GM18519 (cell line): ENCODE measurements around the gene TTL.
"Not testable (repeated sequence)": the region's sequence is repeated elsewhere in the genome, so short reads cannot be mapped to it uniquely, and the experiment has no call there.

ENCODE experiments used
- ATAC-seq: cut with Tn5 transposase; IDR thresholded peaks from one replicate; pipeline ENCODE4 v1.9.1; 2021; ENCODE audit warnings: mild to moderate bottlenecking, moderate library complexity; ENCODE audit not compliant: unreplicated experiment, low FRiP score

Gene TTL

DNA sequence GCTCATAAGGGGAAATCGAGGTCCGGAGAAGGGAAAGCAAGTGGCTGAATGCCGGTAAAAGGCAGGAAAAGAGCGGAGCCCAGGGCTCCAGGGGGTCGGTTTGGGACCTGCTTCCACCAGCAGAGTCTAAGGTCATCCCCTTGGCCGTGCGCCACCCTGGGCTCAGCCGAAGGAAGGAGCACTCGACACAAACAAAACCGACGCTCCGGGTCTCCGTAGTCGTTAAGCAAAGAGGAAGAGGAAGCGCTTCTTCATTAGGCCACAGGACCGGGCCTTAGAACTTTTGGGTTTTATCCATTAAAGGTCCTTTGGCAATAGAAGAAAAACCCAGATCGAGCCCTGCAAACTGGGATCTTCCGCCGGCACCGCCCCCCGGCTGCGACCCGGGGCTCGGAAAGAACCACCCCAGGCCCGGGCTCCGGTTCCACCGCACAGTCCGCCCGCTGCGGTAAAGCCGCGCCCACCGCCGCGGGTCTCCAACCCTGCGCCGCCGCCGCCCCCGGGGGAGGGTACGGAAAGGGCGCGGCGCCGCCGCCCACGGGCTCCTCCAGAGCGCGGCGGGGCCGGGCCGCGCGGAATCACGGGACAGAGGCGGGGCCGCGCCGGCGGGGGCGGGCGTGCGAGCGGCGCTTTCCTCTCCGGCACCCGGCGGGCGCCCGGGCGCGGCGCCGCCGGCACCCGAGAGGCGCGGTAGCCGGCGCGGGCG lies at the start of gene TTL:
Gene TTL (plus strand): TSS at position 629 of the 706 bp plus-strand sequence. CDS start 189 bp downstream, outside the sequence.
- ATAC-seq, result peak; percentile 51

DNA sequence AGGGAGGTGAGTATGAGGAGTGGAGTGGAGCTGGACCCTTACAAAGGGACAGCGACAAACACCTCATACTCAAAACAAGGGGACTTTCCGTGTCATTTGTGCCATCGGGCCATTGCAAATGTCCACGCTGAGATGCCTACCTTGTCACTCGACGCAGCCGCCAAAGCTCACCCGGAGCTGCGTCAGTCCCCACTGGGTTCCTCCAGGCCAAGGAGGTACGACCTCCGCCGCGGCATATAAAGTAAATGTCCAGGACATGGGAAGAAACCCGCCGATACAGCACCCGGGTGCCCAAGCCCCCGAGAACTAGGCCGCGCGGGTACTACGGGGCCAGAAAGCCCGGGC lies 49.6 kb upstream of the TTL start:
- not testable (repeated sequence) for ATAC-seq

DNA sequence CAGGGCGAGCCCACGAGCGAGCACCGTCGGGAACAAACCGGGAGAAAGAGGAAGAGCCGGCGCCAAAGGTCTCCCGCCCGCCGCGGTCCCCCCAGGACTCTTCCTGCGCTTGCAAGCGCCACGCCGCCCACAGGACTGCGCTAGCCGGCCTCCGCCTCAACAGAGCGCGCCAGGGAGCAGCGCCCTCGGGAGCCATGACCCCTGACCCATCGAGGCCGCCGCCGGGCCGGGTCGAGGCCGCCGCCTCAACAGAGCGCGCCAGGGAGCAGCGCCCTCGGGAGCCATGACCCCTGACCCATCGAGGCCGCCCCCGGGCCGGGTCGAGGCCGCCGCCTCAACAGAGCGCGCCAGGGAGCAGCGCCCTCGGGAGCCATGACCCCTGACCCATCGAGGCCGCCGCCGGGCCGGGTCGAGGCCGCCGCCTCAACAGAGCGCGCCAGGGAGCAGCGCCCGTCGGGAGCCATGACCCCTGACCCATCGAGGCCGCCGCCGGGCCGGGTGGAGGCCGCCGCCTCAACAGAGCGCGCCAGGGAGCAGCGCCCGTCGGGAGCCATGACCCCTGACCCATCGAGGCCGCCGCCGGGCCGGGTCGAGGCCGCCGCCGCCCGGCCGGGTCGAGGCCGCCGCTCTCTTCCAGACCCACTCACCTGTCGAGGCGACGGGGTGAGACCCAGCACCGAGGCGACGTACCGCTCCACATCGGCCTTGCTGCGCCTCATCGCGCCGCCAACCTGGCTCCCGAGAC lies 49.0 kb upstream of the TTL start:
- ATAC-seq, result not testable (repeated sequence)

DNA sequence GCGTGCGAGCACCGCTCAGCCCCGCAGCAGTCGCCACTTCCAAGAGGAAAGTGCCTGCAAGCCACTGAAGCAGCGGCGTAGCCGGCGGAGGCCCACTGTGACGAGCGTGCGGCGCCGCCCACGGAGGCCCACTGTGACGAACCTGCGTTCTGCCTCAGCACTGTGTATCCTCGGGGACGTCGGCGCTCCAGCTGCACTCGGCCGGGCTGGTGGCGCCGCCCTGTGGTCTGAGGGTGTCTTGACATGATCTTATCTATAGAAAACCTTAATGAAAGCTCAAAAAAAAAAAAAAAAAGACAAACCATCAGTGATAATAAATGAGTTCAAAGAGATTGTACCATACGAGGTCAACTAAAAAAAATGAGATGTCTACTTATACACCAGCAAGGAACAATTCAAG lies 48.5 kb upstream of the TTL start, which contains the start of gene RGPD8:
Gene RGPD8 (minus strand): TSS at position 166 of the 400 bp plus-strand sequence. CDS start 192 bp downstream, outside the sequence.
- peak; percentile 95 for ATAC-seq

DNA sequence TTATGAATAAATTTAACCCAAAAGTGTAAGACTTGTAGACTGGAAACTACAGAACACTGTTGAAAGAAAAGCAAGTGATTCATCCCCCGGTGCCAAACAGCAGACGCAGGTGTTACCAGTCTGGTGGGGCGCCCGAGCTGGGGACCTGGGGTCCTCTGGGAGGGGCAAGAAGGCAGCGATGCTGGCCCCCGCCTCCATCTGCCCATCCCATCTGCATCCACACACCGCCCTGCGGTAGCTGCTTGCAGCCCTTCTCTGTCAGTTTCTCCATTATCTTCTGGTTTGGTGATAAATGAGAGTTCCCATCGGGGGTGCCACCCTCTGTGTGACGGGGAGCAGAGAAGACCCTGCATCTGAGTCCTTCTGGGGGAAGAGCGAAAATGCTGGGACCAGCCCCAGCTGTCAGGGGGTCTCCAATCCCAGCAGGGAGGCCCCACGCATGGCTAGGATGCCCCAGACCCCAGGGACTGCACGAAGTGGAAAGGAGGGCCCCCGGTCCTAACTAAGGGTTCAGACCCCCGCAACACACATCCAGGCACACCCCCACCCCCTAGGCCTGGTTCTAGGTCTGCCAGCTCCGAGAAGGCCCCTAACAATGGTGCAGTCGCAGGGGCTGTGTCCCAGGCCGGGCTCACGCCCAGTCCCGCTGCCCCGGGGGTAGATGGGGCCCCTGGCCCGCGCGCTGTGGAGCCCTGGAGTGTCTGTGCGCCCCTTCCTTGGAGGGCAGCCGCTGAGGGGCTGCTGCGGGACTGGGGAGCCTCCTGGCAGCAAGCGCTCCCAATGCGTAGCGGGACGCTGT lies 47.8 kb upstream of the TTL start:
- ATAC-seq, result no peak

DNA sequence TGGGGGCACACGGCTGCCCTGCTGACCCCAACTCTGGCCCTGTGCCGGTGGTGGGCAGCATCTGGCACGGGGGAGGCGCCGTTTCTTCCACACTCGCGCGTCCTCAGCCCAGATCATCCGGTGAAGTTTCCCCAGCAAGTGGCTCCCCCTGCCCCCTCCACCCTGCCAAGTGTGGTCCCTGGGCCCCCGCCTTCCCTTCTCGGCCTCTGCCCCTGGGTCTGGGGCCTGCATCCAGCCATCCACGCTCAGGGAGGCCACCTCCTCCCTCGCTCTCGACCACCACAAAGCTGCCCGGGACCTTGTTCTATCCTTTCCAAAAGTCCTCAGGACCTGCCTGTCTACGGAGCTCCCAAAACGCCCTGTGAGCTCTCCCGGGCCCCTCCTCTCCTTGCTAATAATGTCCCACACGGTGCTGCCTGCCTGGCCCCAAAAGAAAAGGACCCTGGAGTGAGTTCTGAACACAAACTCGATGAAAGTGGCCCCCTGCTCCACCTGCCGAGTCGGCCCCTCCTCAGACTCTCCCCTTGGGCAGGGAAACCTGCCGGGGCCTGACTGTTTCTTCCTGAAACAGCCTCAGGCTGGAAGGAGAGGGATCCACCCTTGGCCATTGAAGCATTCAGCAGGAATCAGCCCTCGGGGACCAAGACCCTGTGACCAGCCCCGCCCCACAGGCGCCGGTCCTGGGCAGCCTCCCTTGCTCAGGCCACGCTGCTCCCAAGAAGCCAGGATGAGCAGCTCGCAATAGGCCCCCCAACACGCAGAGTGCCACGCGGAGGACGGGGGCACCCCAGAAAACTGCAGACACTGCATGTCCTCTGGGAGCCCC lies 46.9 kb upstream of the TTL start:
- not testable (repeated sequence) for ATAC-seq

DNA sequence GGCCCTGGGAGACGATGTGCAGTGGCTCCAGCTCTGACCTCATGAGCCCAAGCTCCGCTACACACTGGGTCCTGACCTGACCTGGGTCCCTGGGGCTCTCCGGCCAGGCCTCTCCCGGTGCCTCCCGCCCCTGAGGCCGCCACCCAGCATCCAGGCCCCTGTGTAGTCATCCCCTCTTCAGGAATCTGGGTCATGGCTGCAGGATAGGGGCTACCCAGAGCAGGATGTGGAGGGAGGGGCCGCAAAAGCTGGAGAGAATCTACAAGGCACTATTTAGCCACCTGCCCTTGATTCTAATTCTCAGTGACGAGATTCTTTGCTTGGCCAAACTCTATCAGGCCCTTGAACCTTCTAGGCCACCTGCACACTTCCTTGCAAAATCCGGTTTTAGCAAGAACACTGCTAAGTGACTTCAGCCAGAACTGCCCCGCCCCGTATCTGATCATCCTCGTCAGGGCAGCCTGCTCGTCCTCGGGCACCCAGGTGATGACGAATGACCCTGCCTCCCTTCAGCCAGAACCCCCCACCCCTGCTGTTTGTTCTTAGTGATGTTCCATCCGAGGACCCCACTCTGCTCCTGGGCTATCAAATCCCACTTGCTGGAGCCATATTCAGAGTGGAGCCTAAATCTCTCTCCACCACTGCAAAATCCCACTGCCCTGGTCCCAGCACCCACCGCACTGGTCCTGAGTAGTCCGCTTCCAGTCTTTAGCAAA lies 46.1 kb upstream of the TTL start:
- ATAC-seq, result not testable (repeated sequence)

DNA sequence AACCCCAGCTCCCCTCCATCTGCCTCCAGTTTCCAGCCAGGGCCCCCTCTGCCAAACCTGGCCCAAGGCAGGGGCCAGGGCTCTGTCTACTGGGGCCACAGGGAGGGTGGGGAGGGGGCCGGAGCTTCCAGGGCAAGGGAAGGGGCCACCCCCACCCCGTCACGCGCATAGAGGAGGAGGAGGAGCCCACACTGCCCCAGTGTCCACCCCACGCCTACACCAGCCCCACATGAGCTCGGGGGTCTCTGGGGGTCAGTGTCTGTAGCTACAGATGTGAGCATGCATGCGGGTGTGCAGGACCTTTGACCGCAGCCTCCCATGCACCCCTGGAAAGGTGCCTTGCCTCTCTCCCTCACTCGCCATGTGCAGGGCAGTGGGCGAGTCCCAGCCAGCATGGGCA lies 45.0 kb upstream of the TTL start:
- not testable (repeated sequence) for ATAC-seq

DNA sequence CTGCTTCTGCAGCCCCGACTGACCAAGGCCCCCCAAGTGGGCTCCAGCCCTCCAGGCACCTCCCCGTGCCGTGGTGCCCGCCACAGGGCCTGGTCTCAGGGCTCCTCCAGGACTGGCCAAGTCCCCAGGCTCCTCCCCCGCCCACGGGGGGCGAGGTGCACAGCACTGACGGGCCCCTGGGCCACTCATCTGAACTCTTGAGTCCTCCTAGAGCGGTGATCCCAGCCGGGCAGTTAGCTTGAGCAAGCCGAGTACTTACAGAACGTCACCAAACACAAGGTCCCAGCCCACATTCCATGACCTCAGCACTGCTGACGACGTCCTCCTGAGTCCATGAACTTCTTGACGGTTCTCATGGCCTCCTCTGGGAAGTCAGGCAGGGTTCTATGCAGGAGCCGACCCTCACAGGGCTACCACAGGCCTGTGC lies 44.5 kb upstream of the TTL start:
- not testable (repeated sequence) for ATAC-seq

DNA sequence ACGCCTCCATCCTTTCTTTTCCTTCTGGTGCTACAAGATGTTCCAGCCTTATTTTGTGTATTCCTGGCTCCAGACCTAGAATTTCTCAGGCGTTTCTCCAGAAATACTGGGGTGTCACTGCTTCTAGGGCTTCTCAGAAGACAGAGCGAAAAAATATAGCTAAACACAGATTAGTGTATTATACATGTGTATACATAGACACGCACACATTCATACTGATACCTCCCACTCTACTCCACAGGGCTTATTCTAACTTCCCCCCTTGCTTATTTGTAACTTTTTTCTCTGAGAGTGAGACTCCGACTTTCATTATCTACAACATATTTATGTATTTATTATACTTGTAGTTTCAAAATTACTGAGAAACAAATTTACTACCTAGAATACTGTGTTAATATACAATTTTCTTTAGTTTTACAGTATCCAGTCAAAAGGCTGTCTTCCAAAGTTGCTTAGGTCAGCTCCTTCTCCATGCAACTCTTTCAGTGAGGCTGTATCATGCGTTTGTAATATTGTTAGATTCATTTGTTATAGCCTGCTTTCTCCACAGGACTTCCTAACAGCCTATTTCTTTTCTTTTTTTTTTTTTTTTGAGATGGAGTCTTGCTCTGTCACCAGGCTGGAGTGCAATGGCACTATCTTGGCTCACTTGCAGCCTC lies 43.2 kb upstream of the TTL start:
- ATAC-seq, result not testable (repeated sequence)

DNA sequence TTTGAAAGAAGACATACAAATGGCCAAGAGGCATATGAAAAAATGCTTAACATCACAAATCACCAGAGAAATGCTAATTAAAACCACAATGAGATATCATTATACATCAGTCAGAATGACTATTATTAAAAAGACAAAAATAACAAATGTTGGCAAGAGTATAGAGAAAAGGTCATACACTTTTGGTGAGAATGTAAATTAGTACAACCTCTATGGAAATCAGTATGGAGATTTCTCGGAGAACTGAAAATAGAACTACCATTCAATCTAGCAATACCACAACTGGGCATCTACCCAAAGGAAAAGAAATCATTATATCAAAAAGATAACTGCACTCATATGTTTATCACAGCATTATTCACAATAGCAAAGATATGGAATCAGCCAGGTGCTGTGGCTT lies 37.7 kb upstream of the TTL start:
- ATAC-seq, result not testable (repeated sequence)

DNA sequence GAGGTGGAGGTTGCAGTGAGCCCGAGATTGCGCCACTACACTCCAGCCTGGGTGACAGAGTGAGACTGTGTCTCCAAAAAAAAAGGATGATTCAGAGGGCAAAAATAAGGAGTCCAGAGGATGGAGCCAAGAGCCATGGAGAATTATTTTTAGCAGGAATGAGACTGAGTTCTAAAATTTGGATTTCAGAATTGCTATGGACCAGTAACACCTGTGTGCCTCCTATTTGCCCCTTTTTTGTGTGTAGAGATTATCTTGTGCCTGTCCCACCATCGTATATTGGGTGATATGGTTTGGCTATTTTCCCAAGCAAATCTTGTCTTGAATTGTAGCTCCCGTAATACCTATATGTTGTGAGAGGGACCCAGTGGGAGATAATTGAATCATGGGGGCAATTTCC lies 32.1 kb upstream of the TTL start:
- ATAC-seq, result no peak

DNA sequence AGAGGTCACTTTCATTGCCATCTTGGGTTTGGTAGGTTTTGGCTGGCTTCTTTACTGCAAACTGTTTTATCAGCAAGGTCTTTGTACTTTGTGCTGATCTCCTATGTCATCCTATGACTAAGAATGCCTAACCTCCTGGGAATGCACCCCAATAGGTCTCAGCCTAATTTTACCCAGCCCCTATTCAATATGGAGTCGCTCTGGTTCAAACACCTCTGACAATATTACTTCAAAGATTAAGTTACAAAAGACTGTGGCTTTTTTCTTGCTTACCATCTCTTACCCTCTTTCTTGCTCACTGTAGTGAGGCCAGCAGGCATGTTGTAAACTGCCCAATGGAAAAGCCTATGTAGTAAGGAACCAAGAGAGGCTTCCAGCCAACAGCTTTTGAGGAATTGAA lies 30.6 kb upstream of the TTL start:
- no peak for ATAC-seq

DNA sequence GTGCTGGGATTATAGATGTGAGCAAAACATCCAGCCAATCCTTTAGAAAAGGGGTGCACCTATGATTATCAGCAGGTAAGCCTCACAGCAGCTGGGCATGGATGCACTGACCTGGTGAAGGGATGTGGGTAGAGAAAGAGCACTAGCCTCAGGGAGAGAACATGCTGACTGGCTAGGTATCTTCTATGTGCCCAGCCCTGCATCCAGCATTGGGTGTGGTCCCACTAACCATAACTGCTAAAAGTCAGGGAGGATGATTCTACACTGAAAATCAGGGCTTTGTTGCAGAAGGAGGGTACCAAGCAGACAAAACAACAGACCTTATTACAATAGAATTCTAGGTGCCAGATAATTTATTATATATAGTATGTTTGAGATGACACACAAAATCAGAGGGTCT lies 27.4 kb upstream of the TTL start:
- no peak for ATAC-seq

DNA sequence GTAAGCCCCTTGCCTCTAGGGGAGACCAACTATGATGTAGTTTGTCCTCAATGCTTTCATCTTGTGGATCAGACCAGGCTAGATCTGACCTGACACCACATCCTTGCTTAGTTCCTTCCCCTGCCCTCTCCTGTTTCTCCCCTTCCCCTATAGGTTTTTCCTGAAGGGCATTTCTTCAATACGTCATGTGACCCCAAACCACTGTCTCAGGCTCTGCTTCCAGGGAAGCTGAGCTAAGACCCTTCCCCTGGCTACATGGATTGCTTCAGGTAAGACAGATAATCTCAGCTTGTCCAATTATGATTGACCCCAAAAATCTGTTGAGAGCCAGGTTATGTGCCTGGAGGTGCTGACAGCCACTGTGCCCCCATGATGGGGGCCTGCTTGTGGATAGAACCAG lies 22.6 kb upstream of the TTL start:
- ATAC-seq, result no peak

DNA sequence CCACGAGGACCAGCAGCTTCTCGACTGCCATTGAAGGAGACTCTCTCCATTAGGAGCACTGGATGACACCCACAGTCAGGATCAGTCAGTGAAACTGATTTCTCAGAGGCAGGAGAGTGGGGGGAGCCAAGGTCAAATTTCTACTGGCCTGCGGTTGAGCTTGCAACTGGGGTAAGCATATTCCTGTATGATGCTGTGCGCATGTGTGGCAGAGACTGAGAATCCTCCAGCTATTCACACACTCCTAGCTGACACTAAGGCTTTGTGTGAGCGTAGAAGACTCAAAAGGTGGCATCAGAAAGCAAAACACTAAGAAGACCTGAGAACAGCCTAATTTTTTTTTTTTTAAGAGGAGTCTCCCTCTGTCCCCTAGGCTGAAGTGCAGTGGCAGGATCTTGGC lies 19.8 kb upstream of the TTL start:
- no peak for ATAC-seq

DNA sequence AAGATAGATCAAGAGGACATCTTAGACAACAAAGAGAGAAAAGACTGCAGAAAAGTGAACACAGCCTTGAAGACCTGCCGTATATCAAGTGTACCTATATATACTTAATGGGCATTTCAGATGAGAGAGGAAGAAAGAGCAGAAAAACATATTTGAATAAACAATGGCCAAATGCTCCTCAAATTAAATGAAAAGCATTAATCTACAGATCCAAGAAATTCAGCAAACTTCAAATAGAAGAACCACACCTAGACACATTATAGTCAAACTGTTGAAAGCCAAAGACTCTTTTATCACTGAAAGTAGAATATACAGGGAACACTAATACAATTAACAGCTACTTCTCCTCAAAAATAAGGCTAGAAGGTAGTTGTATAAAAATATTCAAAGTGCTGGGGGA lies 18.7 kb upstream of the TTL start:
- ATAC-seq, result no peak

DNA sequence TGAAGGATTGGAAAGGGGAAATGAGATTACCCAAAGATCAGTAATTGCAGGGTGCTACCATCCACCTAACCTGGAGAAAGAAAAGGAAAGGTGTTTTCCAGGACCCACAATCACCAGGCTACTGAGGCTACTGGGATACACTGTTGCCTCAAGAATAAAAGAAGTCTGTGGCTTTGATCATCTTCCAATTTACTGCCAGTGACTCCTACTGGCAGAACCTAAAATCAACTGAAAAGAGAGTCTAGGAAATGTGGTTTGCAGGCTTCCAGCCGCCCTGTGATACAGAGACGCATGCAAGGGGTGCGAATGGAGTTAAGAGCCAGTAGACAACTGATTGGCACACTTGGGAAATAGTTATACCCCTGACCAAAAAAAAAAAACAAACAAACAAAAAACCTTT lies 16.6 kb upstream of the TTL start:
- ATAC-seq, result no peak
